Measurements from ENCODE around the gene NCAM2.
"Not testable (repeated sequence)": the region's sequence is repeated elsewhere in the genome, so short reads cannot be mapped to it uniquely, and the experiment has no call there.

Gene NCAM2

DNA sequence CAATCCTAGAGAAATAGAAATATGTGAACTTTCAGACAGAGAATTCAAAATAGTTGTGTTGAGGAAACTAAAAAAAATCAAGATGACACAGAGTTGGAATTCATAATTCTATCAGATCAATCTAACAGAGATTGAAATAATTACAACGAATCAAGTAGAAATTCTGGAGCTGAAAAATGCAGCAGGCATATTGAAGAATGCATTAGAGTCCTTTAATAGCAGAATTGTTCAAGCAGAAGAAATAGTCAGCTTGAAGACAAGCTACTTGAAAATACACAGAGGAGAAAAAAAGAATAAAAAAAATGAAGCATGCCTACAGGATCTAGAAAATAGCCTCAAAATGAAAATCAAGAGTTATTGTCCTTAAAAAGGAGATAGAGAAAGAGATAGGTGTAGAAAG, 347.1 kb downstream of the NCAM2 start:
- DNase-seq: no peak

DNA sequence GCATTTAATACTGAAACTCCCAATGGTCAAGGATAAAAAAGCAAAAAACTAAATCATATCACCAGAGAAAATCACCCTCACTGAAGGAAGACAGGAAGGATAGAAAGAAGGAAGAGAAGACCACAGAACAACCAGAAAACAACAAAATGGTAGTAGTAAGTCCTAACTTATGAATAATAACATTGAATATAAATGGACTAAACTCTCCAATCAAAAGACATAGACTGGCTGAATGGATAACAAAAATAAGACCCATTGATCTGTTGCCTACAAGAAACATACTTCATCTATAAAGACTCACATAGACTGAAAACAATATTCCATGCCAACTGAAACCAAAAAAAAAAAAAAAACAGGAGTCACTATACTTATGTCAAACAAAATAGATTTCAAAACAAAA, 347.7 kb downstream of the NCAM2 start:
- no peak for DNase-seq

DNA sequence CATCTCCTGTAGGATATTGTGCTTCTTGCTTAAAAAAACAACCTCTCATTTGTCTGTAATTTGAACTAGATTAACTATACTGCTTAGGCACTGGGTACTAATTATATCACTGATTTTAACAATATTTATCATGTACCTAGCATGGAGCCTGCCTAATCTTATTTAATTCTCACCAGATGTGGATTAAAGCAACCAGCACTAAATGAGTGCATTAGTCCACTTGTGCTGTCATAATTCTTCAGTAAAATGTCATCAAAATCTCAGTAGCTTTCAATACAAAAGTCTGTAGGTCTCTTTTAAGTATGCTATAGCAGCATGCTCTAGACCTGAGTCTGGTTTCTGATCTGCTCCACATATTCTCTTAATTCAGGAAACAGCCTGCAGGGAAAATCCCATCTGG, 368.1 kb downstream of the NCAM2 start:
- DNase-seq: no peak

DNA sequence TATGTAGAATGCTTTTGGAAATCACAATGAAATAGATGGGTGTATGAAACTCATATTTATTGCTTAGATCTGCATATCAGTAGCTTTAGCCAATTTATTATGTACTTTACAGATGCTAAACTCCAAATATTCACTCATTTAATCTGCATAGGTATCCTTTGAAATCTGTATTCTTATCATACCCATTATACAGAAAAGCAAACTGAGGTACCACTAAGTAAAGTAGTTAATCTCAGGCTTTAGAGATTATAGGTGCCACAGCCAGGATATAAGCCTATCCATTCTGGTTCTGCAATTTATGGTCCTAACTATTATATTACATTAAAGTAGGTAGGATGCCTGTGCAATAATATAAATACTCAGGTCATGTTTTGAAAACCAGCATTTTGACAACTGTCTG, 369.4 kb downstream of the NCAM2 start:
- no peak for DNase-seq

DNA sequence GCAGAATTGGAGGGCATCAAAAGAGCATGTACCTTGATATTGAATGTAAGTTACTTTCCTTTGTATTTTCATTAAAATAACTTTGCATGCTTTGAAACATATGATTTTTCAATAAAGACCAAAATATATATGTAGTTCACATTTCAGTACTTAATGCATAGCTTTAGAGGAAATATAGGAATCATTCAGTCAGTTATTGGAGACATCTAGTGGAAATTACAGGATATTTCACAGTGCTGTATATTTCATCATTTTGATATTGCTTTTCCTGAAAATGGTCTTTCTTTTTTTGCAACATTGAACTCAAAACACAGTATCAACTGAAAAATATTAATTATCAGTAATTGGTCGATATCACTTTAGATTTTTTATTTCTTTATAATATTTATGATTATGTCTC, 375.8 kb downstream of the NCAM2 start:
- no peak for DNase-seq

DNA sequence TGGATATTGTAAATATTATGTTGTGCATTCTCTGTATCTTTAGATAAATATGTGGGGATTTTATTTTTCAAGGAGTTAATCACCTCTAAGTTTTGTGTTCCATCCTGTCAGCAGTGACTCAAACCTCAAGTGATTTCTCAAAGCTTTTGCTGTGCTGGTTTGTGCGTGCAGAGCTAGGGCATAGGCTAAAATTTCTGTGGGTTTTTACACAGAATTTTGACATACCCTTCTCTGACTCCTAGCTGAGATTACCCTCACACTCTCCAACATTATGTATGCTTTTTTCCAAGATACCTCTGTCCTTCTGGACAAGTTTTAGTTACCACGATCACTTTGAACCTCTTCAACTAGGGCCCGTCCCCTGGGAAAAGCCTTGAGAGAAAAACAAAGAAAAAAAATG, 384.9 kb downstream of the NCAM2 start:
- no peak for DNase-seq

DNA sequence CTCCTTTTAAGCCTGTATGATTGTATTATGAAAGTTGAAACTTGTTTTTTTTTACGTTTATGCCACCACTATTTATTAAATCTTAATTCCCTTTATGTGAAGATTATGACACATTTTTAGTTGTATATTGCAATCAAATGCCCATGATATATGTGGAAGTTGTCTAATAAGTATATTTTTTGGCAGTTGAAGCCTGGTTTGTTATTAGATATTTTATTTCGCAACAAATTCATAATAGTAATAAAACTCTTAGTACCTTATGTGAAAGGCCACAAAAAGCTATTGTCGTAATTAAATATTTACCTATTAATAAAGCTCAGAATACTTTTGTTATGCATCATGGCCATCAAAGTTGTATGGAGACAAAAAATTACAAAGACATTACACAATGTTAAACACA, 386.8 kb downstream of the NCAM2 start:
- DNase-seq: no peak

DNA sequence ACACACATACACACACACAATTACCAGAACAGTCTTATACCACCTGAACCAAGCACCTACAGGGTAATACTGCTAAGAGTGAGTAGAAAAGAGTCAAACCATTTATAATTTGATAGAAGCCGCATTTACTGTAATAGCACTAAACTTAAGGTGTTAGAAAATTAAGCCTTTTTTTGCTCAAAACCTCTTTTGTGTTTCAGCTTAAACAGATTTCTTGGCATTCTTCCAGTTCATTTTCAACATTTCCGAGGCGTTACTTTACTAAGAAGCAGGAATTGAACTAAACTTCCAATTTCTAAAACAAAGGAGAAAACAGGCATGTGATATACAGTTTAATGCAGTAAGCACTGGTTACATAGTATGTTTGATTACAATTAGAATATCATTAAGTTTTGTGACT, 387.2 kb downstream of the NCAM2 start:
- no peak for DNase-seq

DNA sequence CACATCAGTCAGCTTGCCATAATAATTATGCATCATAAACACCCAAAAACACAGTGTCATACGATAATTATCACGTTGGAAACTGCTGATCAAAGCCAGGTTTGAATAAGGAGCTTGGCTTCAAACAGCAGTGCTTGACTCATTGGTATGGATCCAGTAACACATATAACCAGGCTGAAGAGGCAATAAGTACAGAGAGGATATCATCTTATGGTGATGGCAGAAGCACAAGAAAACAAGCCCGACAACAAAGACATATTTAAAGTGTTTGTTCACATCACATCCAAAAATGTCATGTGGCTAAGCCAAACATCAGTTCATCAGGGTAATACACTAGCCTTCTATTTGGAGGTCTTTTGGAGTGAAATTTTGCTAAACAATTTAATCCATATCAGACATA, 389.7 kb downstream of the NCAM2 start:
- no peak for DNase-seq

DNA sequence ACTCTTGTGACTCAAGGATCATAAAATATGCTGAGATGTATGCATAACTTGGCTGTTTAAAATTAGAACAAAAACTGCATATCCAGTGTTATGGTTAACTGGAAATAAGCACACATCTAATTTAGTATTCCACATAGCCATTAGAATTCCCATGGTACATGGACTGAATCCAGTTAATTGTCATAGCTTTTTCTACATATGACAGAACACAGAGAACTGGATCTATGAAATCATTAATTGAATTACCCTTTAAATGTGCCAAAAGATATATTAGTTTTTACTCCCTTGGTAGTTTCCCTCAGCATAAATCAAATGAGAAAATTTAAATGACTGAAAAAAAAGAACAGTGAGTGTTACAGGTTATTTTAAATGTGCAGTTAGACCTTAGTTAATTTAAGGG, 395.9 kb downstream of the NCAM2 start:
- no peak for DNase-seq

DNA sequence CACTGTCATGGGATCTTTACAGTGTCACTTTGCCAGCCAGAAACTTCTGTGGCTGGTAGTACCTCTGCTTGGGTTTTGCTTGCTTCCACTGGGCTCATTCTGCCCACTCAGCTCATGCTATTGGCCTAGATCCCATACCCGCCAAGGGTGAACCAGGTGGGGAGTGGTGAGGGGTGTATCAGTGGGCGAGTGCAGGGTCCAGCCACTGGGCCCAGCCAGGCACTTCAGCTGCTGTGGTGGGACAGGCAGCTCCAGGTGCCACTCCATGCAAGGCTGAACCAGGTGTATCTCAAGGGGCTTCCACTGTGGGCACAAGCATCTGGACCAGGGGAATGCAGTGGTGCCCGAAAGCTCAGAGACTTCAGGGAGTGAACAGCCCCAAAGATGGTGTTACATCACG, 398.2 kb downstream of the NCAM2 start:
- no peak for DNase-seq

DNA sequence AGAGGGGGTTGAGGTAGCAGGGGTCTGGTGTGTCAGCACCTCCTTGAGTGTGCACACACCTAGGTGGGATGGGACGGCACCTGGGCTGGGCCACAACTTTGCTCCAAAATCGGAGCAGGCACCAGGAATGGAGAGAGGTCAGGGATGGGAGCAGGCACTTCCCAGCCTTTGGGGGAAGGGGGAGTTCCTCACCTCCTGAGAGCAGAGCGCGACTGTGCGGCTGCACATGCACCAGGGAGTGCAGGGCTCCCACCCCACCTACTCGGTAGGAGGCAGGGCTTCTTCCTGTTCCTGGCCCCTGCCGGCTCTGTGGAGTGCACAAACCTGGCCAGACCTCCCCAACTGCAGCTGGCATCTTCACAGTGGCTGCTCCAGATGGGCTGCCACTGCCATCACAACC, 399.3 kb downstream of the NCAM2 start:
- DNase-seq: no peak

DNA sequence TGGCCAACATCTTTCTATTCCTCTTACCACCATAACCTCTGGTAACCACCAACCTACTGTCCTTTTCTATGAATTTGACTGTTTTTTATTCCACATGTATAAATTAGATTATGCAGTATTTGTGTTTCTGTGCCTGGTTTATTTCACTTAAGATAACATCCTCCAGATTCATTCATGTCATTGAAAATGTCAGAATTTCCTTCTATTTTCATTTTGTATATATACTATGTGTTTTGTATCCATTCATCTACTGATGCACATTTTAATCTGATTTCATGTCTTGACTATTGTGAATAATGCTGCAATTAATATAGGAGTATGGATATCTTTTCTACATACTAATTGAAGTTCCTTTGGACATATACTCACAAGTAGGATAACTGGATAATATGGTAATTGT, 403.2 kb downstream of the NCAM2 start:
- no peak for DNase-seq

DNA sequence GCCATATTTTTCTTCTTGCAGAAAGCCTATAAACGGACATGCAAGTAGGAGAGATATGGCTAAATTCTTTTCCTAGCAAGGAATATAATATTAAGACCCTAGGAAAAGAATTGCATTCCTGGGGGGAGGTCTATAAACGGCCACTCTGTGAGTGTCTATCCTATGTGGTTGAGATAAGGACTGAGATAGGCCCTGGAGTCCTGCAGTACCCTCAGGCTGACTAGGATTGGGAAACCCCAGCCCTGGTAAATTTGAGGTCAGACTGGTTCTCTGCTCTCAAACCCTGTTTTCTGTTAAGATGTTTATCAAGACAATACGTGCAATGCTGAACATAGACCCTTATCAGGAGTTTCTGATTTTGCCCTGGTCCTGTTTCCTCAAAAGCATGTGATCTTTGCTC, 404.0 kb downstream of the NCAM2 start:
- not testable (repeated sequence) for DNase-seq

DNA sequence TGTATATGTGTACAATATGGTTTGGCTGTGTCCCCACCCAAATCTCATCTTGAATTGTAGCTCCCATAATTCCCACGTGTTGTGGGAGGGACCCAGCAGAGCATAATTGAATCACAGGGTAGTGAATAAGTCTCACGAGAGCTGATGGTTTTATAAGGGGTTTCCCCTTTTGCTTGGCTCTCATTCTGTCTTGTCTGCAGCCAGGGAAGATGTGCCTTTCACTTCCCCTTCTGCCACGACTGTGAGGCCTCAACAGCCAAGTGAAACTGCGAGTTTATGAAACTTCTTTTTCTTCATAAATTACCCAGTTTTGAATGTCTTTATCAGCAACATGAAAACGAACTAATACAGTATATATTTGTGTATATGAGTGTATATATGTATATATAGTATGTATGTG, 406.1 kb downstream of the NCAM2 start:
- not testable (repeated sequence) for DNase-seq

DNA sequence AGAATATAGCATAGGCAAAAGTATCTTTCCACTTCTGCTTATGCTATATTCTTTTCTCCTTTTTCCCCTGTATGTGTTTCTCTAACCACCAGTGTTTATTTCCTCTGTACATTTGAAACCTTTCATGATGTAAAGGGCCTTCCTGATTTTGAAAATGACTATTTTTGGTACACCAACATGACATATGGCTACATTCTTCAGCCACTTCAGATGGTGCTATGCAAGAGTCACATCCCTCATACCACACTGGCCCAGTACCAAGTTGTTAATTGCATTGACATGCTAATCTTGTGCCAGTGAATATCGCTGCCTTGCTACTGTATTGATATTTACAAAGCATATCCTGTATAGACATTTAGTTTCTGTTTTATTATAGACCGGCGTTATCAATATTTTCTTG, 408.7 kb downstream of the NCAM2 start:
- DNase-seq: no peak

DNA sequence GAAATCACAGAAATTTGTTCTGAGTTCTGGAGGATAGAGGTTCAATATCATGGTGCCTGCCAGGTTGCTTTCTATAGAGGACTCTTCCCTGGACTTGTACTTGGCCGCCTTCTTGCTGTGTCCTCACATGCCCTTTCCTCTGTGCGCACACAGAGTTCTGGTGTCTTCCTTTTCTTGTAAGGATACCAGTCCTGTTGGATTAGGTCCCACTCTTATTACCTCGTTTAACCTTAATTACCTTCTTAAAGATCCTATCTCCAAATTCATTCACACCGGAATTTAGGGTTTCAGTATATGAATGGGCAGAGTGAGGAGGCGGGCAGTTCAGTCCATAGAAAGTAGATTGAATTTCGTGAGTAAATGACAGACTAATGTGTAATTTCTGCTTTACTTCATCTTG, 413.9 kb downstream of the NCAM2 start:
- no peak for DNase-seq

DNA sequence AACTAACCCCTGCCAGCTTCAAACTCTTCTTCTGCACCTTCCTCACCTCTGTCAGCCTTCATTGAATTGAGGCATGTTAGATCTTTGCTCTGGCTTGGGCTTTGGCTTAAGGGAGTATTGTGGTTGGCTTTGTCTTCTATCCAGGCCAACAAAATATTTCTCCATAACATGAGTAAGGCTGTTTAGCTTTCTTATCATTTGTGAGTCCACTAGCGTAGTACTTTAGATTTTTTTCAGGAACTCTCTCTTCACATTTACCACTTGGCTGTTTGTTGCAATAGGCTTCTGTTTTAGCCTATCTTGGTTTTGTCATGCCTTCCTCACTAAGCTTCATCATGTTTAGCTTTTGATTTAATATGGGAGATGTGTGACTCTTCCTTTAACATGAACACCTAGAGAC, 417.5 kb downstream of the NCAM2 start:
- DNase-seq: no peak

DNA sequence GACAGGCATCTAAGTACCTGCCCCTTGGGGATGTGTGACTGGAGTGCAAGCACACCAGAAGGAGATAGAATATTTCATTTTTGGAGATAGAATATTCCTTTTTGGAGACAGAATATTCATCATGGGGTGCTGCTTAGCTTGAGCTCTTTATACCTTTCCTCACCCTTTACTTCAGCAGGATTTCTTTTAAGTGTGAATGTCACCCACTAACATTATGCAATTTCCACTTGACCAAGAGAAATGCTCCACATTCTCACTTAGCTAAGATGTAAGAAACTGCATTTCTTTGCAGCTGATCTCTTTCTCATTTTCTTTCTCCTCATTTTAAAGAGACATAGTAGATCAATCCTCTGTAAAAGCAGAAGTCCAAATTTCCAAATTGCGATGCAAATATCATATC, 436.7 kb downstream of the NCAM2 start:
- no peak for DNase-seq

DNA sequence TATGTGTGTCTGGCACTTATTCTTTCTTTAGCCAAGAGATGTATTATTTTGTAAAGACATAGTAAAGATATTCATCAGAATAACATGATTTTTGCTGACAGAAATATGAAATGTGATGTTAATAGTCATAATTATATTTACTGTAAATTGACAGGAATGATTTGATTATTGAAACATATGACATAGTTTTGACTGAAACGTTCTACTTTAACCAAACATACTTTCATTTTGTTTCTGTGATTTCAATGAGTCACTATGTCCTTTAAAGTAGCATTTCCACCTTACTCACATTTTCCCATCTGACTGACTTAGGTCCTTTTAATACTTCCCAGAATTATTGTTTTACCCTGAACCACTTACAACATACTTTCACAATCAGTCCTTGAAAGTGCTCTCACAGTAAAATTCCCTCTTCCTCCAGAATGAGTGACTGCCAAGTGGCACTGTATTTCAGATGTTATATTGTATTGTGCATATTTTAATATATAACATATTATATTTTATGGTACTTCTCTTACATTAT, 437.9 kb downstream of the NCAM2 start:
- no peak for DNase-seq

DNA sequence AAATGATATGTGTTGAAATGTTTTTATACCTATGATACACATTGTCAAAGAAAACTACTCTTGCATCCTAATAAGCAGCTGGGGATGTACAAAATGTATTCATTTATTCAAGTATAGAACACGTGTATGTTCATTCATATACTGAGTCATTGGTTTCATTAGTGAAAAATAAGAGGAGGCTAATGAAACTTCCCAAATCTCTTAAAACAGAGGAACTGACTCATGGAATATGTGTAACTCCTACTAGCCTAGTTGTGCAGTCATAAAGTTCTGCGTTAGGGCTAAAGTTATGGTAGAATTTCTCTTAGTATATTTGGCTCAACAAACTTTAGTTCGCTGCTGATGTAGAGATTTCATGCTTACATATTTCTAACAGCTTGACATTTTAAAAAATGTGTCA, 441.6 kb downstream of the NCAM2 start:
- no peak for DNase-seq

DNA sequence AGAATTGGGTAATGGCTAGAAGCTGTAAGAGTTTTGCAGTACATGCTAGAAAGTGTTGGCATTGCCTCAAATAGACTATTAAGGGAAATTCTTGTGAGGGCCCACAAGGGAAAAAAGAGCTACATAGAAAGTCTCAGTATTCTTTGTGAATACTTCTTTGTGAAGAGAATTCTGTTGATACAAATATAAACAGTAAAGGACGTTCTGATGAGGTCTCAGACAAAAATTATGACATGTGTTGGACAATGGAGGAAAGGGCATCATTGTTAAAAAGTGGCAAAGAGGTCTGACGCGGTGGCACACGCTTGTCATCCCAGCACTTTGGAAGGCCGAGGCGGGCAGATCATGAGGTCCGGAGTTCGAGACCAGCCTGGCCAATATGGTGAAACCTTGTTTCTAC, 458.9 kb downstream of the NCAM2 start:
- DNase-seq: no peak

DNA sequence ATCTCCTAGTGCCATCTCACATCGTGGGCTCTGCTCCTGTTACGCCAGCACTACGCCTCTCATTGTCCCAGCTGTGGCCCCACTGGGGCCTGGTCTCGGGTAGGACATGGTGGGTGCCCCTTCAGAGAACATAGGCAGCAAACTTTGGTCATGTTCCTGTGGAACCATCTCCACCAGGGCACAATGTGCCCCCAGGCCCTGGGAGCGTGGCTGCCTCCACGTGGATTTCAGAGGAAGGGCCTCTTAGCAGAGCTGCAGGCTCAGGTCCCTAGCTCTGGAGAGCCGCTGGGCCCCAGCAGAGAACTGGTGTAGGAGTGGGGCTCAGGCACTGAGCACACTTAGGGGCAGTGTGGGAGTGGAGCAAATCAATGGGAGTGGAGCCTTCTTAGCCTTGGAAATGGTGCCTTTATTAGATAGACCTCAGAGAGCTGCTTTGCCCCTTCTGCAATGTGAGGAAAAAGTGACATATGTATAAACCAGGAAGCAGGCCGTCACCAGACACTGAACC, 460.0 kb downstream of the NCAM2 start:
- DNase-seq: no peak

DNA sequence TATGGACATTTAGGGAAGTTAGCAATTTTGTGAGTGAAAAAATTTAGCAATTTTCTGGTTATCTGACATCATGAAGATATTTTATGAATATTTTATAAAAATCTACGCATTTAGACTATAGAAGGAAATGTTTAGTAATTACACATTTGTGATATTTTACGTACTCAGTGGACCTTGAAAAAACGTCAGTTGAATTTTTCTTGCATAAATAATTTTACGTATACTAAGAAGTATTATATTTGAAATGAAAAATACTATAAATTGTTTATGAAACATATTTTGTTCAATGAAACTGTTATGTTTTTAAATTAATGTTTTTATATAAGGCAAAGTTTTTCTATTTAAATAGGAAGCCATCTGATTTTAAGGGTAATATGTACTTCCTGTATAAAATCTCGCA, 462.8 kb downstream of the NCAM2 start:
- no peak for DNase-seq

DNA sequence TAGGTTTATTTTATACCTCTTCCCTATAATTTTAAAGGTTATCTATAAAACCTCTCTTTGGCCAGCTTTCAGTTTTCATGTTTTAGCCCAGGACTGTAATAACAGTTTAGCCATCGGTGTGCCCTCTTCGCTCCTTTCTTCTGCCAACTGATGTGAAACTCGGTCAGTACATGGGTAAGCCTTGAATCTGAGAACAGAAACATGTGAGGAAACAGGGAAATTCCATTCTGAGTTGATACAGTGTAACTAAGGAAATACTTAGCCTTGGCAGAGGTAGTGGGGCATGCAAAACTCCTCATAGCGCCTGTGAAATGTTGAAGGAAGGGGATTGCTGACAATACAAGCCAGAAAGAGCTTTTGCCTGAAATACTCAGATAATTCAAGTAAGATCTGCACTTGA, 465.2 kb downstream of the NCAM2 start:
- no peak for DNase-seq

DNA sequence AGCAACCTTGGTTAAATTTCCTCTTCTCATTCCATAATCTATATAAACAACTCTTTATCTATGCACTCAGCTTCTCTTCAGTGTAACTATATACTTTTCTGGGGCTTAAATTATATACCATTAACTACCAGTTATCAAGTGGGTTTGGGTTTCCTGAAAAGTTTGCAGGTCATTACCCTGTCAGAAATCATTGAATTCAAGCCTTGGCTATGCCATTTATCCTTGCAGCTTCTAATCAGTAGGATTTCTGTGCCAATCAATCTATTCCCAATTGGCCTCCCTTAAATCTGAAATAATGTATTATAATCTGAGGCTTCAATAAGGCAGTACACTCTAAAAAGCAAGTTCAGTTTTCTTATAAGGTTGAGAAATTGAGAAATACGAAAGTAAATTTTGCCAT, 466.5 kb downstream of the NCAM2 start:
- no peak for DNase-seq

Data from NCI-H510A (cell line).